IPS-11a (cell line): ENCODE data around the gene UPP2.

Experiments
- H3K4me3 ChIP-seq: one replicate; pipeline ENCODE4 v1.5.1; 2013; ENCODE audit warnings: low read depth, low read length, control low read depth

UPP2 gene

GRCh38 chr2:158103411-158104012, 1.8 kb downstream of the UPP2 start:
- no peak overlapping the region for H3K4me3 ChIP-seq

GRCh38 chr2:158104903-158105302, 3.2 kb downstream of the UPP2 start:
- no peak overlapping the region for H3K4me3 ChIP-seq

GRCh38 chr2:158112992-158113391, 11.3 kb downstream of the UPP2 start:
- H3K4me3 ChIP-seq, result no peak overlapping the region

DNA sequence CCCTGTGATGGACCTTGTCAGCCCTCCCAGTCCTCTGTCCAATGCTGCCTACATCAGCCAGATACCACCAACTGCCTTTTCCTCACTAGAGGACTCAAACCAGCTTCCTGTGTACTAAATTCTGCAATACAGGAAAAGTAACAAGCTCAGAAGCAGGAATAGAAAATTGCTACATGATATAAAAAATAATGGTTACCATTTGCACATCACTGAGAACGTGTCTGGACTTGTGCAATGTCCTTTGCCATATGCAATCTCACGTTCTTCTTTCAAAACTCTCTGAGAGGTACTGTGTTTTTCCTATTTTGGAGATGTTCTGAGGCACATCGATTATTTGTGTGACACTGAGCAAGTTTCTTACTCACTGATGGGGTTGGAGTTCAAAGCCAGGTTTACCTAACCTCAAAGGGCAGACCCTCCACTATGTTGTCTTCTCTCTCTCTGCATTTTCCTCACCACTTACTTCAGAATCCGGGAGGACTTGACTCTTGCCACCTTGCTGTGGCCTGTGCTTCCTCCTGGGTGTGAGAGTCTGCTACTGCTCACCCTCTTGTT, 12.1 kb downstream of the UPP2 start:
- H3K4me3 ChIP-seq, result no peak overlapping the region

- no peak overlapping the region for H3K4me3 ChIP-seq
Measured at GRCh38 chr2:158114516-158114915, 12.8 kb downstream of the UPP2 start.

GRCh38 chr2:158115202-158115767, 13.6 kb downstream of the UPP2 start:
- no peak overlapping the region for H3K4me3 ChIP-seq

DNA sequence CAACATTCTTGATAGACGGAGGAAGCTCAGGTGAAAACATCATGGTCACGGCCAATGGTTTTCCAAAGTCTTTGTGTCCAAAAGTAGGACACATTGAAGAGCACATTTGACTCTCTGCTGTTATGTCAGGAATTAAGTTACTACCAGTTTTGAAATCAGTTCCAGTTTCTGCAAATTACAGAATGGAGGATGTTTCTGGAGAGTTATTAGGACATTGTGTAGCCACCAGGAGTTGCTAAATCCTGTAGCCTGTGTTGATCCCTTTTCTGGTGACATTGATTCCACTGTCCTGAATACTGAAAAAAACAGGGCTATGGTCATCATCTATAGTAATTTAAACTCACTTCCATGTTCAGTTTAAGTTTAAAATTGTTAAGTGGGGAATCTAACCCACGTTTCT, 15.3 kb downstream of the UPP2 start:
- H3K4me3 ChIP-seq, result no peak overlapping the region

DNA sequence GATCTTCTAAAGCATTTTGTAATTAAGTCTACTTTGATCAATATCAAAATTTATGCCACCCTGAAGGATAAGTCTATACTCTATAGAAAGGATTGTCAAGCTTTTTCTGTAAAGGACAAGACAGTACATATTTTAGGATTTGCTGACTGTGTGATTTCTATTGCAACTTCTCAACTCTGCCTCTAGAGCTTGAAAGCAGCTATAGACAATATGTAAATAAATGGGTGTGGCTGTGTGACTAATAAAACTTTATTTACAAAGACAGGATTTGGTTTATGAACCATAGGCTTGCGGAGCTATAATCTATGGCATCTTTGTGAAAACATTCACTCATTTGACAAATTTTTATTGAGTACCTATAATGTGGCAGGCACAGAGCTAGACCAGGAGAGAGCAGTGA, 18.4 kb downstream of the UPP2 start:
- H3K4me3 ChIP-seq, result no peak overlapping the region

DNA sequence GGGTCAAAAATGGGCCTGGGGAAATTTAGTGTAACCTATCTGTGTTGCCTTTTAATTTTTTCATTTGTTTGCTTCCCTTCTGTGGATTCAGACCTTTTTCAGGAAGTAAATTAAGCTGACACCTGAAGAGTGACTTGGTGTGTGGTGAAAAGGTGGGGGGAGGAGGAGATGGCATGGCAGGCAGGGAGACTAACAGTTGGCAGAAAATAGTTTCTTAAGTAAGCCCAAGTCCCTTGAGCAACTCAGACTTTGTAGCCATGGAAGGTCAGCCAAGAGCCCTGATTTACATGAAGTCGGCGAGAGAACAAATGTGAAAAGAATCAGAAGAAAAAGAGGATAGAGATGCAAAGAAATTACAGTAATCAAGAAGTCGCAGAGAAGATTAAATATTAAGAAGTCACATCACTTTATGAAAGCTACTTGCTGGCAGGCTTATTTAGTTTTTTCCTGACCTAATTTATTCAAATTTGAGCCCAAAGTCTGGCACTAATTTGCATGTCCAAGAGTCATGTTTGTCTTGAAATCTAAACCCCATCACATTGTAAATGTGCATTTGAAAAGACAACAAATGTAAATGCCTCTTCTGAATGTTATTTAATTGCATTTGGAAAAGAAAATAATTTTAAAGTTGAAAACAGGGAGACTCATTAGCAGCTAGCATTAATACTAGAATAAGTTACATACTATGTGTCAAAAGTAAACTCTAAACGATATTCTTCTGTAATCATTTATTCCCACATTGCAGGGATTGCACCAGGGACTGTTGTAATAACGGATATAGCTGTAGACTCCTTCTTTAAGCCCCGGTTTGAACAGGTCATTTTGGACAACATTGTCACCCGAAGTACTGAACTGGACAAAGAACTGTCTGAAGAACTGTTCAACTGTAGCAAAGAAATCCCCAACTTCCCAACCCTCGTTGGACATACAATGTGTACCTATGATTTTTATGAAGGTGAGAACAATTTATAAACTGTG, 19.3 kb downstream of the UPP2 start:
- H3K4me3 ChIP-seq, result no peak overlapping the region

GRCh38 chr2:158124896-158125295, 23.2 kb downstream of the UPP2 start:
- H3K4me3 ChIP-seq, result no peak overlapping the region

DNA sequence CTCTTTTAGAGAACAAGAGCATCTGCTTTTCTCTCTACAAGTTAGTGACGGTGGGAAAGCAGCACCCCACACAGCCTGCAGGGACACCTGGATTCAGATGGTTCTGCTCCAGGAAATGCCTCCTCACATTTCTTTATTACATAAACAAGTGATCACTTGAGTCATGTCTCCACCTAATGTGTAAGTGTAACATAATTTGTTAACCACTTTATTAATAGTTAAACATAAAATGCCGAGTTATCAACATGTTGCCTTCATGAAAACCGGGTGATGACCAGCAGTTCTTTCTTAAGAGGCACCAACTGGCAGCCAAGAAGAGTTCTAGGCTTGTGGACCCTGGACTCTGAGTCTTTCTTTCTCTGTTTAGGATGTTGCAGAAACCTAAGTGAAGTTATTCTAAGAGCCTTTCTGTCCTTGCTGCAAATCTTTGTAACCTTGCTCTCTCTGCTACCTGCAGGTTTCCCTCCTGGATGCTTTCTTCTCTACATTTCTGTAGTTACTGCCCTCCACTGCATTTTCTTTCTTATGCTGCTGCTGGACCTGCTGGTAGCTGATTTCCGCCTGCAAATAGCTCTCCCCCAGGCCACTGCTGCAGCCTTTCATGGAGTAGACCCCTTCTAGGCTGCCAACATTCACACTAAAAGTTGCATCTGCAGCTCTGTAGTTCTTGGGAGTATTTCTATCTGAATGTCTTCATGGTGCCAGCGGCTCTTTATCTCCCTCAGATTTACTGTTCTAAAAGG, 24.3 kb downstream of the UPP2 start:
- H3K4me3 ChIP-seq, result no peak overlapping the region

DNA sequence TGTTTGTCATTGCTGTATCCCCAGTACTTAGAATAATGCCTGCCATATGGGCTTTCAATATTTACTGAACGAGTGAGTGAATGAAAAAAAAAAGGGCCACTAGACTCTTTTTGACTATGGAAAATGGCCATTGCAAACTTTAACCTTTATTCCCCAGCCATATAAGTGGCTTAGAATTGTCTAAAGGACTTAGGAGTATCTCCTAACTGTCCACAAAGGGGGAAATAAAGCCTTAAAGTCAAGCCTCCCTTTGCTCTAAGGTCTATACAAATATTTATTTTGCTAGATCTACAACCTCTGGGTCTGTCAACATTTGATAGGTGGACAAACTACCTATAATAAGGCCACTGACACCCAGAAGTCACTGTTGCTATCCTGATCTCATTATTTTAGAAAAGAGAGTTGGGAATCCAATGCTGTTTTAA, 25.7 kb downstream of the UPP2 start:
- no peak overlapping the region for H3K4me3 ChIP-seq

GRCh38 chr2:158128168-158128973, 26.7 kb downstream of the UPP2 start:
- no peak overlapping the region for H3K4me3 ChIP-seq

- H3K4me3 ChIP-seq, result no peak overlapping the region
Measured at GRCh38 chr2:158129037-158129436, 27.4 kb downstream of the UPP2 start.

DNA sequence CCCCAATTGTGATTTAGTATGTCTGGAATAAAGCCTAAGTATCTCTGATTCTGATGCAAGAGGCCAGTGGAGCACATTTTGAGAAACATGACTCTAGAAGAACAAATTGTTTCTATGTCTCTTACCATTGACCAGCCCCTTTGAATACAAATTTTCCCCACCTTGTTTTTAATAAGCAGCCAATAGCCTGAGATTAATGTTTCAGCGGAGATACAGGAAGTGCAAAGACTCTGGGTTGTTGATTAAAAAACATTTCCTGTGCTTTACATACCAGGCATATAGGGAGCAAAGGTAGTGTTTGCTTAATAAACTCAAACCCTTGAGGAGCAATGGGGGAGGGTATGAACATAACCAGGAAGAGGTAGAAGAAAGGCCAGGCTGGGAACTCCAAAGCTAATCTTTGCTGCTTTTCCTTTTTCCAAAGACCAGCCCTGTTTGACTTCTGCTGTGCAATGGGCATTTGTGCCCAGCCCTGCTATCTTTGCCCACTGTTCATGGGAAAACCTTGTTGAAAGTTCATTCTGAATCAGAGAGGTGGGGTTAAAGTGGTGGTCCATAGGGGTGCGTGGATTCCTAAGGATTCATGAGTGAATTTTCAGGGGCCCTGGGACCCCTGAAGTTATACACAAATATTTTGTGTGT, 29.3 kb downstream of the UPP2 start:
- H3K4me3 ChIP-seq, result no peak overlapping the region

DNA sequence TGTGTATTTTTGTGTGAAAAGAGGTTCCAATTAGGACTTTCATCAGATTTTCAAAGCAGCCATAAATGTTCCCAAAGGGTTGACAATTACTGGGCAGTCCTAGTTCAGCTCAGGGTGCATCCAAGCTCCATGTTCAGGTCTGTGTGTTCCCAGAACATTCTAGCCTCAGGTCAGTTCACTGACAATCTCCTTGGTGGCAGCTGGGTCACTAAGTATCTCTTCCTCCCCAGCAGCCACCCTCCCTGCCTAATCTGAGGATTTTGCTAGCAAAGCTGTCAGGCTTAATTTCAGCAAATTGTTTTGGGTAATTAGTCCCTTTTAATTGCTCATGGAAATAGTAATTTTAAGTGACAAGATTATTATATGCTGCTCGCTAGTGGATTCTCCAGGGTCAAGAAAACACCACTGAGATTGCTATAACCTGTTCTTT, 29.8 kb downstream of the UPP2 start:
- H3K4me3 ChIP-seq, result no peak overlapping the region

- H3K4me3 ChIP-seq, result no peak overlapping the region
Measured at GRCh38 chr2:158131919-158132566, 30.4 kb downstream of the UPP2 start.

DNA sequence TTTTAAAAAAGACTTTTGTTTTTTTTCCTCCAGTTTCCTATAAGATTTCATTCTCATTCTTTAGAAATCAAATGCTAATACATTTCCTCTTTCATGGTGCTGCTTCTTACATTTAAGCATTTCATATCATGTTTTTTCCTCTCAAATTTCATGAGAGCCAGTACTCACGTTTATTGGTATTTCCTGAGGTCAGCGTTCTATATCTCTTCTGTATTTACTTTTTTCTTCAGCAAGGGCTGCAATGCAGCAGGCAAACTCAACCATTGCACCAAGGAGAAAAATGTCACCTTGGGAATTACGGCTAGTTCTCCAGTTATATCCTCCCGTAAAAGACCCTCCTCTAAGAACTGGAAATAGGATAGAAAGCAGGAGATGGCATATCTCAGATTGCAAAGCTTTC, 32.4 kb downstream of the UPP2 start:
- no peak overlapping the region for H3K4me3 ChIP-seq

- H3K4me3 ChIP-seq, result no peak overlapping the region
Measured at GRCh38 chr2:158134655-158135054, 33.0 kb downstream of the UPP2 start.
